DMS79 (cell line): ENCODE results near the gene DPYSL5.

ENCODE experiments used
- DNase-seq: peaks from one replicate; lab custom pipeline; 2025; lab: John Stamatoyannopoulos, UW

Gene DPYSL5

GRCh38 chr2:26933431-26934334, 85.8 kb downstream of the DPYSL5 start:
- no peak for DNase-seq

DNA sequence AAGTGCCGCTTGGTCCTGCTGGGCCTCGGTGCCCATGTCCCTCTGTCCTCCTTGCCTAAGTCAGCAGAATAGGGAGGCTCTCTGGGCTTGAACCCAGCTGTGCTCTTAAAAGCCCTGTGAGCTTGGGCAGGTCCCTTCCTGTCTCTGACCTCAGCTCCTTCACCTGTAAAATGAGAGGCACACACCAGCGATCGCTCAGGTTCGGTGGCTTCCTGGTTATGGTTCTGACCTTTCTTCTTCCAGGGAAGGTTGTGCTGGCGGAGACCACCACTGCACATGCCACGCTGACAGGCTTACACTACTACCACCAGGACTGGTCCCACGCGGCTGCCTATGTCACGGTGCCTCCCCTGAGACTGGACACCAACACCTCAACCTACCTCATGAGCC, 86.4 kb downstream of the DPYSL5 start:
- DNase-seq = no peak

DNA sequence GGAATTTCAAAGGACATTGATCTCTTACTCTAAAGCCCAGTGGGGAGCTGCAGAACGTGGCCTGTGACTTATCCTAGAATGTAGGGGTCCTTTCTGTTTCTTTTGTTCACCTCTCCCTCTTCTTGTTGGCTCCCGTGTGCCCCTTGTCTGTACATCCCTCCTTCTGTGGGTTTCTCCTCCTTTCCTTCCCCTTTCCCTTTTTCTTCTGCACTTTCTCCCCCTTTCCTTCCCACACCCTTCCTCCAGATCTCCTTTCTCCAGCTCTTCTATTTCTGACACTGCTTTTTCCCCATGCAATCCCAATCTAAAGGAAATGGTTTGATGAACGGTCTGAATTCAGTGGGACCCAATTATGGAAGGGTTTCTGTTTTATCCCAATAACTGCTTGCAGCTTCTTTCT, 87.1 kb downstream of the DPYSL5 start:
- DNase-seq = no peak

- no peak for DNase-seq
Observed at GRCh38 chr2:26936855-26937254, 88.9 kb downstream of the DPYSL5 start.

DNA sequence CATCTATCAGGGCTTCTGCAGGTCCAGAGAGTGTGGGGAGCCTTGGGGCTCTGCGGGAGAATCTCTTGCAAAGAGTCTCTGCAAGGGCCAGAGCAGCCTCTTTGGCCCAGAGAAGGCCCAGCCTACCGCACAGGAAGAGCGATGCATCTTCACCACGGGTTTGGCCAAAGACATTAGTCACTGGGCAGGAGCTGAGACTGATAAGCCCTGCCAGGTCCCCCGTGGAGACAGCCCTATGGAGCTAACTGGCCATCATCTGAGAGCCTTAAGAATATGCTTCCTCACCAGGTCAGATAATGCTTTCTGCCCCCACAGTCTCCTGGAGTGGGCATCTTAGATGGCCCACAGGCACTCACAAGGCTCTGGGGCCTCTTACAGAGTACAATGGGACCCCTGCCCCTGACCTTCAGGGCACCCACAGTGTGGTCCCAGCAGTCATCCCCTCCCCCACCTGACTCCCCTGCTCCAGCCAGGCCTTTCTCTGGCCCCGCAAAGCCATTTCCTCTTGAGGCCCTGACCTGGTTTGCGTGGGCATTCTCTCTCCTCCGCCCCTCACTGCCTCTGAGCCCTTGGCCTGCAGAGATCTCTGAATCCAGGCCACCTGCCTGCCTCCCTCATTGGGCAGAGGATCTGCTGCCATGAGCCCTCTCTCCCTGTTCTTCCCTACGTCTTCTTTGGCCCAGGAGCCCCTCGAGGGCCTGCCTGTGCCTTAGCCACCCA, 90.6 kb downstream of the DPYSL5 start:
- no peak for DNase-seq

DNA sequence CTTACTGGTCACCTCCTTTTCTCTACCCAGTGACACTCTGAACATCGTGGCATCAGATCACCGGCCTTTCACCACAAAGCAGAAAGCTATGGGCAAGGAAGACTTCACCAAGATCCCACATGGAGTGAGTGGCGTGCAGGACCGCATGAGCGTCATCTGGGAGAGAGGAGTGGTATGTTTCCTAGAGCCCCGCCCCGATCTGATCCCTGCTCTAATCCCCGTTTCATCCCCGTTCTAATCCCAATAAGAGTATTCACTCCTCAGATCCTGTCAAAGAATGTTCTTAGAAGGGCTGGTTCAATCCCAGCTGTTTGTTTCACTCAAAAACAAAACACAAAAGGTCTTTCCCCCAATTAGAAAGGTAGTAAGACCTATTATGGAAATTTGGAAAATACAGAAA, 92.1 kb downstream of the DPYSL5 start:
- DNase-seq = no peak

DNA sequence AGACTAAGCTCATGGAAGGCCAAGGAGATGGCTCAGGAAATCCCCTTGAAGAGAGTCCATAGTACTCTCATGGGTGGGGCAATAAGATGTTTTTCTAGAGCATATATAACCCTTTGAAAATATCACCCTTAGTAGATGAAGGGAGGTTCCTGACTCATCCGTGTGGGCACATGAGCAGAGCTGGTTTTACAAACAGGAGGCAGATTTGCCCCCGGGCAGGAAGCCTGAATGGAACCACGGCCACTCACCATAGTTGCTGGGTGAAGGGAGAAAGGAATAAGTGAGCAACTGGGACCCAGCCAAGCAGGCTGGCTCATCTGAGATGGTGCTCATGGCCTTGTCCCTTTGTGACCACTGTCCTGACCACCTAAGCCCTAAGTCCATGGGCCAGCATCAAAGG, 93.6 kb downstream of the DPYSL5 start:
- DNase-seq = no peak

DNA sequence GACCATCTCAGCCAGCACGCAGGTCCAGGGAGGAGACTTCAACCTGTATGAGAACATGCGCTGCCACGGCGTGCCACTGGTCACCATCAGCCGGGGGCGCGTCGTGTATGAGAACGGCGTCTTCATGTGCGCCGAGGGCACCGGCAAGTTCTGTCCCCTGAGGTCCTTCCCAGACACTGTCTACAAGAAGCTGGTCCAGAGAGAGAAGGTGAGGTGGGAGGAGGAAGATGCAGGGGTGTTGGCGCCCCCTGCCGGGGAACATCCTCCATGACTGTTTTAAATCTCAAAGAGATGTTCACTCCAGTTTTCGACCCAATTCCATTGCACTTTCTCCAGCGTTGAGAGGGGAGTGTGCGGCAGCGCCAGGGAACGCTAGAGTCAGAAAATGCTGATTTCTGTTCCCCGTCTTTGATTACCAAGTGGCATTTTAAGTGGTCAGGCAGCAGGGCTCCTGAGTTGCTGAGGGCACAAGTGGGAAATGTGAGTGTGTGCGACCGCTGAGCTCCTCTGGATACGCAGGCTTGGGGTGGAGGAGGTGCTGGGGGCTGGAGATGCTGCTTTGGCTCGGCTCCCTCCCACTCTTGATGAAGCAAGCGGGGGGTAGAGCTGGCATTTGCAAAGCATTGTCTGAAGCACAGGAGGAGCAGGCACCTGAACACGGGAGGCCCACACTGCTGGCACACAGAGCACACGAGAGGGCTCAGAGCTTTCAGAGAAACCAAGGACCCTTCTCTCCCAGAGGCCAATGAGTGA, 94.8 kb downstream of the DPYSL5 start:
- peak; percentile 76 for DNase-seq

GRCh38 chr2:26945991-26946750, 98.2 kb downstream of the DPYSL5 start:
- no peak for DNase-seq

- peak; percentile 25 for DNase-seq
Observed at GRCh38 chr2:26946841-26947784, 99.2 kb downstream of the DPYSL5 start.

- DNase-seq = no peak
Observed at GRCh38 chr2:26948800-26949199, 100.9 kb downstream of the DPYSL5 start.

DNA sequence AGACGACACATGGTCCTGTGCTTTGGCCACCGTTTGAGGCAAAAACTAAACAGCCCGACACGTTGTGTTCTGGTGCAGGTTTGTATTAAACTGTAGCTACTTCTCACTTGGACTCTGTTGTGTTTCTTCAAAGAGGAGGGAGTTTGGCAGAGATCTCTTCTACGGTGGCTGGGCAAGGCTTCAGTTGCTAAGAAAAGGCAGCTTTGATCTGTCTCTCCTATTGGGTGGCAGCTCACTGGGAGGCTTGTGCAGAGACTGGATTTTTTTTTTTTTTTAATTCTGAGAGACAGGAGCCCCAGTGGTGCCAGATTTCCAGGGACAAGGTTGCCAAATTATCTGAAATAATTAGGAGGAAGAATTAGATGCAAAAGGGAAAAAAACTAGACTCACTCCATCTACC, 102.3 kb downstream of the DPYSL5 start:
- DNase-seq = no peak

DNA sequence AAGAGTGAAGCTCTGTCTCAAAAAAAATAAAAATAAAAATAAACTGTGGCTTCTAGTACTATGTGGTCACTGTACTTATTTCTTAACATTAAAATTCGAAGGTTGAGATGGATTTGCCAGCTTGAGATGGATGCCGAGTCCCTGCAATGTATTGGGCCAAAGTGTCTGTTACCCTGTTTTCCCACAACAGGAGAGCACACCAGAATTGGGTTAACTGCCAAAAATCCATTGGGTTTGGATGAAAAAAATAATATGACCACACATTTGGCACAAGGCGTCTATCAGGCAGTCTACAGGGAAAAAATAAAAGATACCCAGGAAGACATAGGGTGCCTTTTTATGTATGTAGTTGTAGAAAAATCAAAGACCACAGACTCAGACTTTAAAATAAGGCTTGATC, 103.3 kb downstream of the DPYSL5 start:
- DNase-seq = no peak

- DNase-seq = no peak
Observed at GRCh38 chr2:26952374-26952773, 104.4 kb downstream of the DPYSL5 start.

GRCh38 chr2:26954135-26954534, 106.2 kb downstream of the DPYSL5 start:
- DNase-seq = no peak

- no peak for DNase-seq
Observed at GRCh38 chr2:26957041-26957440, 109.1 kb downstream of the DPYSL5 start.

GRCh38 chr2:26957534-26957933, 109.6 kb downstream of the DPYSL5 start:
- no peak for DNase-seq

GRCh38 chr2:26959331-26959730, 111.4 kb downstream of the DPYSL5 start:
- DNase-seq = no peak

- DNase-seq = no peak
Observed at GRCh38 chr2:26964446-26965130, 116.7 kb downstream of the DPYSL5 start.

GRCh38 chr2:26968001-26968400, 120.1 kb downstream of the DPYSL5 start:
- no peak for DNase-seq
